Spleen (tissue), 7 donors: ENCODE results near the gene CLASP2.
"Not testable (repeated sequence)": the region's sequence is repeated elsewhere in the genome, so short reads cannot be mapped to it uniquely, and the experiment has no call there.

ENCODE experiments used
- POLR2A ChIP-seq, 3 donors: fragments of 450-650 bp; IDR thresholded peaks; one replicate each; pipeline ENCODE4 v1.5.1; 2017; ENCODE audit warnings: antibody characterized with exemption in 3 of 3, mild to moderate bottlenecking in 1 of 3
- POLR2AphosphoS5 ChIP-seq, 3 donors: sonication (generic); formaldehyde crosslinking; IDR thresholded peaks; one replicate each; pipeline ENCODE4 v1.5.1; 2017; ENCODE audit warnings: antibody characterized with exemption in 3 of 3
- TF ChIP-seq, protein P1 (sequence below), 11 experiments: fragments of 200-600 bp in 7 of 11; fragments of 450-650 bp in 4 of 11; sonication (generic) in 4 of 11; IDR thresholded peaks in 8 of 11; conservative IDR thresholded peaks in 3 of 11; 1 replicate in 7 of 11; 2 replicates in 4 of 11; pipeline versions ENCODE4 v1.4.0 to v1.8.0; 2016 to 2021; ENCODE audit warnings: antibody characterized with exemption in 11 of 11, inconsistent platforms in 4 of 11, mild to moderate bottlenecking in 1 of 11
- donor health status: DM: no; HTN: no; CAD: no; lungs with moderate emphysema.
- donor health status: DM: no; HTN: no; CAD: no.
- donor health status: DM: no; HTN: no; CAD: no.

DNA sequence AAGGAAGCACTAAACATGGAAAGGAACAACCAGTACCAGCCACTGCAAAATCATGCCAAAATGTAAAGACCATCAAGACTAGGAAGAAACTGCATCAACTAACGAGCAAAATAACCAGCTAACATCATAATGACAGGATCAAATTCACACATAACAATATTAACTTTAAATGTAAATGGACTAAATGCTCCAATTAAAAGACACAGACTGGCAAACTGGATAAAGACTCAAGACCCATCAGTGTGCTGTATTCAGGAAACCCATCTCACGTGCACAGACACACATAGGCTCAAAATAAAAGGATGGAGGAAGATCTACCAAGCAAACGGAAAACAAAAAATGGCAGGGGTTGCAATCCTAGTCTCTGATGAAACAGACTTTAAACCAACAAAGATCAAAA is 44.6 kb downstream of the CLASP2 start:
- TF ChIP-seq, protein P1, sequence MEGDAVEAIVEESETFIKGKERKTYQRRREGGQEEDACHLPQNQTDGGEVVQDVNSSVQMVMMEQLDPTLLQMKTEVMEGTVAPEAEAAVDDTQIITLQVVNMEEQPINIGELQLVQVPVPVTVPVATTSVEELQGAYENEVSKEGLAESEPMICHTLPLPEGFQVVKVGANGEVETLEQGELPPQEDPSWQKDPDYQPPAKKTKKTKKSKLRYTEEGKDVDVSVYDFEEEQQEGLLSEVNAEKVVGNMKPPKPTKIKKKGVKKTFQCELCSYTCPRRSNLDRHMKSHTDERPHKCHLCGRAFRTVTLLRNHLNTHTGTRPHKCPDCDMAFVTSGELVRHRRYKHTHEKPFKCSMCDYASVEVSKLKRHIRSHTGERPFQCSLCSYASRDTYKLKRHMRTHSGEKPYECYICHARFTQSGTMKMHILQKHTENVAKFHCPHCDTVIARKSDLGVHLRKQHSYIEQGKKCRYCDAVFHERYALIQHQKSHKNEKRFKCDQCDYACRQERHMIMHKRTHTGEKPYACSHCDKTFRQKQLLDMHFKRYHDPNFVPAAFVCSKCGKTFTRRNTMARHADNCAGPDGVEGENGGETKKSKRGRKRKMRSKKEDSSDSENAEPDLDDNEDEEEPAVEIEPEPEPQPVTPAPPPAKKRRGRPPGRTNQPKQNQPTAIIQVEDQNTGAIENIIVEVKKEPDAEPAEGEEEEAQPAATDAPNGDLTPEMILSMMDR (IDR thresholded peaks at IDR 0.05 in 8 of 11, conservative IDR thresholded peaks at IDR 0.05 in 3 of 11), result not testable (repeated sequence)
- TF ChIP-seq POLR2AphosphoS5, POLR2A (IDR thresholded peaks at IDR 0.05): not testable (repeated sequence)
